HL-60 (cell line): ENCODE data around the gene TECR.

Experiments used
- DNase-seq, 2 experiments: peaks; one replicate each; pipeline ENCODE4 v3.0.0-alpha.2; 2010 to 2020; ENCODE audit warnings: low read depth in 1 of 2, low spot score in 1 of 2
- H3K27ac ChIP-seq: fragments of 250-450 bp; sonication (Bioruptor Pico); replicated peaks from 2 replicates; pipeline ENCODE4 v1.5.1; 2020; ENCODE audit warnings: mild to moderate bottlenecking, moderate library complexity
- H3K27me3 ChIP-seq: fragments of 250-450 bp; sonication (Bioruptor Pico); 2 replicates; pipeline ENCODE4 v1.5.1; 2021; ENCODE audit warnings: mild to moderate bottlenecking, moderate library complexity; ENCODE audit not compliant: insufficient read depth, poor library complexity, severe bottlenecking
- H3K4me3 ChIP-seq: replicated peaks from 2 replicates; pipeline ENCODE4 v1.5.1; 2011; ENCODE audit warnings: mild to moderate bottlenecking, control low read depth, low read length; ENCODE audit not compliant: insufficient read depth
- GABPA ChIP-seq: IDR thresholded peaks from 2 replicates; pipeline ENCODE4 v1.6.1; 2012; ENCODE audit warnings: low read depth
- POLR2AphosphoS5 ChIP-seq: IDR thresholded peaks from 2 replicates; pipeline ENCODE4 v1.6.1; 2012; ENCODE audit warnings: low read depth
- SPI1 ChIP-seq: IDR thresholded peaks from 2 replicates; pipeline ENCODE4 v1.6.1; 2012; ENCODE audit warnings: low read depth, mild to moderate bottlenecking, borderline replicate concordance
- TF ChIP-seq, protein P1 (sequence below): IDR thresholded peaks from one replicate; pipeline ENCODE4 v1.5.1; 2011; ENCODE audit warnings: low read length, control low read depth, inconsistent platforms; ENCODE audit not compliant: insufficient read depth
- TF ChIP-seq, protein P2 (sequence below): IDR thresholded peaks from 2 replicates; pipeline ENCODE4 v1.6.1; 2012; ENCODE audit warnings: low read depth; ENCODE audit not compliant: insufficient replicate concordance

Gene TECR

DNA sequence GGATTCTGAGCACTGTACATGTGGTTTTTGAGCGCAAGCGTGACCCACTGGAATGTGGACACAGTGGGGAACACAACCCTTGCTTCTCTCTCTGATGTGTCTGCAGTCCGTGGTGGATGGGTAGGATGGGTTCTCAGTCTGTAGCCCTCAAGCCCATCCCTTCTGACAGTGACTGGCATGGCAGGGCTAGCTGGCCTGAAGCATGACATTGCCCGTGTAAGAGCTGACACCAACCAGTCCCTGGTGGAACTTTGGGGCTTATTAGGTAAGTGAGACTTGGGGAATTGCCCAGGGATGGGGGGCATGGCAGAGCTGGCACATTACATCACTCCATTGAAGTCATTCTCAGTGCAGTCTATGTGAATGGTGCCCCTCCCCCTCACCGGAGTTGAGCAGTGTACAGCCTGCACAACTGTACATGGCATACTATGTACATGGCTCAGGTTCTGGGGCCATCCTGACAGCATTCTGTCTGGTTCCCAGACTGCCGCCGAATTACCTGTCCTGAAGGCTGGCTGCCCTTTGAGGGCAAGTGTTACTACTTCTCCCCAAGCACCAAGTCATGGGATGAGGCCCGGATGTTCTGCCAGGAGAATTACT is 70.3 kb downstream of the TECR start:
- TF ChIP-seq POLR2AphosphoS5 (no peak), SPI1 (no peak), GABPA (no peak)
- TF ChIP-seq, protein P1, sequence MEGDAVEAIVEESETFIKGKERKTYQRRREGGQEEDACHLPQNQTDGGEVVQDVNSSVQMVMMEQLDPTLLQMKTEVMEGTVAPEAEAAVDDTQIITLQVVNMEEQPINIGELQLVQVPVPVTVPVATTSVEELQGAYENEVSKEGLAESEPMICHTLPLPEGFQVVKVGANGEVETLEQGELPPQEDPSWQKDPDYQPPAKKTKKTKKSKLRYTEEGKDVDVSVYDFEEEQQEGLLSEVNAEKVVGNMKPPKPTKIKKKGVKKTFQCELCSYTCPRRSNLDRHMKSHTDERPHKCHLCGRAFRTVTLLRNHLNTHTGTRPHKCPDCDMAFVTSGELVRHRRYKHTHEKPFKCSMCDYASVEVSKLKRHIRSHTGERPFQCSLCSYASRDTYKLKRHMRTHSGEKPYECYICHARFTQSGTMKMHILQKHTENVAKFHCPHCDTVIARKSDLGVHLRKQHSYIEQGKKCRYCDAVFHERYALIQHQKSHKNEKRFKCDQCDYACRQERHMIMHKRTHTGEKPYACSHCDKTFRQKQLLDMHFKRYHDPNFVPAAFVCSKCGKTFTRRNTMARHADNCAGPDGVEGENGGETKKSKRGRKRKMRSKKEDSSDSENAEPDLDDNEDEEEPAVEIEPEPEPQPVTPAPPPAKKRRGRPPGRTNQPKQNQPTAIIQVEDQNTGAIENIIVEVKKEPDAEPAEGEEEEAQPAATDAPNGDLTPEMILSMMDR: no peak
- TF ChIP-seq, protein P2, sequence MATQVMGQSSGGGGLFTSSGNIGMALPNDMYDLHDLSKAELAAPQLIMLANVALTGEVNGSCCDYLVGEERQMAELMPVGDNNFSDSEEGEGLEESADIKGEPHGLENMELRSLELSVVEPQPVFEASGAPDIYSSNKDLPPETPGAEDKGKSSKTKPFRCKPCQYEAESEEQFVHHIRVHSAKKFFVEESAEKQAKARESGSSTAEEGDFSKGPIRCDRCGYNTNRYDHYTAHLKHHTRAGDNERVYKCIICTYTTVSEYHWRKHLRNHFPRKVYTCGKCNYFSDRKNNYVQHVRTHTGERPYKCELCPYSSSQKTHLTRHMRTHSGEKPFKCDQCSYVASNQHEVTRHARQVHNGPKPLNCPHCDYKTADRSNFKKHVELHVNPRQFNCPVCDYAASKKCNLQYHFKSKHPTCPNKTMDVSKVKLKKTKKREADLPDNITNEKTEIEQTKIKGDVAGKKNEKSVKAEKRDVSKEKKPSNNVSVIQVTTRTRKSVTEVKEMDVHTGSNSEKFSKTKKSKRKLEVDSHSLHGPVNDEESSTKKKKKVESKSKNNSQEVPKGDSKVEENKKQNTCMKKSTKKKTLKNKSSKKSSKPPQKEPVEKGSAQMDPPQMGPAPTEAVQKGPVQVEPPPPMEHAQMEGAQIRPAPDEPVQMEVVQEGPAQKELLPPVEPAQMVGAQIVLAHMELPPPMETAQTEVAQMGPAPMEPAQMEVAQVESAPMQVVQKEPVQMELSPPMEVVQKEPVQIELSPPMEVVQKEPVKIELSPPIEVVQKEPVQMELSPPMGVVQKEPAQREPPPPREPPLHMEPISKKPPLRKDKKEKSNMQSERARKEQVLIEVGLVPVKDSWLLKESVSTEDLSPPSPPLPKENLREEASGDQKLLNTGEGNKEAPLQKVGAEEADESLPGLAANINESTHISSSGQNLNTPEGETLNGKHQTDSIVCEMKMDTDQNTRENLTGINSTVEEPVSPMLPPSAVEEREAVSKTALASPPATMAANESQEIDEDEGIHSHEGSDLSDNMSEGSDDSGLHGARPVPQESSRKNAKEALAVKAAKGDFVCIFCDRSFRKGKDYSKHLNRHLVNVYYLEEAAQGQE: no peak
- Histone ChIP-seq H3K27ac (no peak overlapping the region), H3K4me3 (no peak overlapping the region), H3K27me3 (no peaks in the 10 kb centered on the region)
- DNase-seq: no peak

DNA sequence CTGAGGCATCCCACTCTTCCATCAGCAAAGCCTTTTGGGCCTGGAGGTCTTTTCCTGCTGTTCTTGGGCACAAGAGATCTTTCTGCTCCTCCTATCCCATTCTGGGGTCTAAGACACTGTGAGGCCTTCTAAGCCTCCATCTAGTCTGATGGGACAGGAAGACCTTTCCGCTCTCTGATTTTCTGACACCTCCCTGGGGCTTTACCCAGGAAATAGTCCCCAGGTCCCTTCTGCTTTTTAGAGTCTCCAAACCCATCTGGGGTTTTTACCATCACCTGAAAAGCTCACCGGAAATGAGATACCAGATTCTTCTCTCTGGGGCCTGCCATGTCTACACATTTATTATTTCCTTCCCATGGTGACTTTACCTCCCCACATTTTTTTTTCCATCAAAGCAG is 74.6 kb downstream of the TECR start:
- Histone ChIP-seq H3K27ac (no peak overlapping the region), H3K27me3 (no peaks in the 10 kb centered on the region), H3K4me3 (no peak overlapping the region)
- DNase-seq: no peak
- TF ChIP-seq, protein P2: no peak

DNA sequence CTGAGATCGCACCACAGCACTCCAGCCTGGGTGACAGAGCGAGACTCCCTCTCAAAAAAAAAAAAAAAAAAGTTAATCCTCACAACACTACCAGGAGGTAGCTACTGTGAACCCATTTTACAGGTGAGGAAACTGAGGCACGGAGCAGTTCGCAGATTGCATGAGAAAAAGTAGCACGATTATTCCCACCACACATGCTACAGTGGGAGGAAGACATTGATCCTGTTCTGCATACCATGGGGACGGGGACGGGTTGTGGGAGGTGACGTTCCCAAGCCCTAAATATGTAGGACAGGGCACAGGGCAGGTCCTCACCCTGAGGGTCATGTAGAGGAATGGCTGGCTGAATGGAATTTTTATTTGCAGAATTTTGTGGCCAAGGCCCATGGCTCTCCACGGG is 77.2 kb downstream of the TECR start:
- Histone ChIP-seq H3K27ac (no peak overlapping the region), H3K4me3 (no peak overlapping the region), H3K27me3 (no peaks in the 10 kb centered on the region)
- TF ChIP-seq, protein P2: no peak
- TF ChIP-seq, protein P1: no peak
- TF ChIP-seq POLR2AphosphoS5 (no peak), SPI1 (no peak), GABPA (no peak)
- DNase-seq: no peak
